GM12878 (cell line): Measurements from ENCODE around the gene JOSD2.

Source experiments
- CREB1 ChIP-seq: IDR thresholded peaks from 2 replicates; pipeline ENCODE4 v1.6.1; 2012; ENCODE audit warnings: low read depth, mild to moderate bottlenecking, inconsistent platforms
- FOXK2 ChIP-seq: fragments of 450-650 bp; IDR thresholded peaks from 2 replicates; pipeline ENCODE4 v1.6.1; 2017; ENCODE audit warnings: mild to moderate bottlenecking, moderate library complexity
- PML ChIP-seq: IDR thresholded peaks from 2 replicates; pipeline ENCODE4 v1.6.1; 2012; ENCODE audit warnings: low read length, inconsistent platforms
- POLR2A ChIP-seq: IDR thresholded peaks from 2 replicates; pipeline ENCODE4 v1.6.1; 2011; ENCODE audit warnings: low read depth, mild to moderate bottlenecking, low read length
- POLR2AphosphoS5 ChIP-seq: IDR thresholded peaks from 2 replicates; pipeline ENCODE4 v1.6.1; 2011; ENCODE audit warnings: mild to moderate bottlenecking, low read length, inconsistent platforms
- TAF1 ChIP-seq: IDR thresholded peaks from 2 replicates; pipeline ENCODE4 v1.6.1; 2011; ENCODE audit warnings: mild to moderate bottlenecking, low read depth, low read length, borderline replicate concordance
- ZNF622 ChIP-seq: fragments of 450-650 bp; IDR thresholded peaks from 2 replicates; pipeline ENCODE4 v1.6.1; 2017; ENCODE audit warnings: mild to moderate bottlenecking, inconsistent platforms
- TF ChIP-seq, protein P1 (sequence below), 3 experiments: IDR thresholded peaks in 2 of 3; conservative IDR thresholded peaks in 1 of 3; 2 replicates each; pipeline ENCODE4 v1.5.1; 2011; ENCODE audit warnings: low read depth in 3 of 3, low read length in 3 of 3, mild to moderate bottlenecking in 3 of 3, control low read depth in 2 of 3, moderate library complexity in 2 of 3, inconsistent platforms in 1 of 3, mixed read lengths in 1 of 3; ENCODE audit not compliant: control insufficient read depth in 2 of 3, insufficient read depth in 1 of 3; ENCODE audit errors: extremely low read depth in 1 of 3

DNA sequence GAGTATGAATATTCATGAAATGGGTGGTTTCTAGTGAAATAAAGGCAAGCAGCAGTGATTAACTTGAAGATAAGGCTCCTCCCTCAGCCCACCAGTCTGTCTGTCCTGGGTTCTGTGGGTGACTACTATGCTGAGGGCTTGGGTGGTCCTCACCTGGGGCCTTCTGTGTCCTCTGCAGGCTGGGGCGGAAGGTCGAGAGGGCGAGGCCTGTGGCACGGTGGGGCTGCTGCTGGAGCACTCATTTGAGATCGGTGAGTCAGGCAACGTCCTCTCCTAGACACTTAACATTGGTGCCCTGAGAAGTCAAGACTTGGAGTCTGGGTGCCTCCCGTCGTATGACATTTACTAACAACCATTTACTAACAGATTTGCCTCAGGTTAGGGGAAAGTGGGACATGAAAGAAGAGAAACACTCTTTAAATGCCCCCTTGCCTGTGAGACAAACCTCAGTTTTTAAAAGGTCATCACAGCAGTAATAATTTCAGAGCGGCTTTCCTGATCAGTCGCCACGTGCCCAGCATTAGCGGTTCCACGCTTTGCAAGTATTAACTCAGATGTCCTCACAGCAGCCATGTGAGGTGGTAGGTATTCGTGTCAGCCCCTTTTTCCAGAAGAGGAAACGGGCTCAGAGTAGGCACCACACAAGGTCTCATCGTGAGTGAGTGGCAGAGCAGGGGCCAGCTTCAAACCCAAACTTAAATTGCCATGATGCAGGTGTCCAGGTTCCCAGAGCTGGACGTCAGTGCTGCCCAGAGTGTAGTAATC lies 33.1 kb downstream of the JOSD2 start:
- no peak for TF ChIP-seq PML
- no peak for TF ChIP-seq ZNF622
- TF ChIP-seq, protein P1, sequence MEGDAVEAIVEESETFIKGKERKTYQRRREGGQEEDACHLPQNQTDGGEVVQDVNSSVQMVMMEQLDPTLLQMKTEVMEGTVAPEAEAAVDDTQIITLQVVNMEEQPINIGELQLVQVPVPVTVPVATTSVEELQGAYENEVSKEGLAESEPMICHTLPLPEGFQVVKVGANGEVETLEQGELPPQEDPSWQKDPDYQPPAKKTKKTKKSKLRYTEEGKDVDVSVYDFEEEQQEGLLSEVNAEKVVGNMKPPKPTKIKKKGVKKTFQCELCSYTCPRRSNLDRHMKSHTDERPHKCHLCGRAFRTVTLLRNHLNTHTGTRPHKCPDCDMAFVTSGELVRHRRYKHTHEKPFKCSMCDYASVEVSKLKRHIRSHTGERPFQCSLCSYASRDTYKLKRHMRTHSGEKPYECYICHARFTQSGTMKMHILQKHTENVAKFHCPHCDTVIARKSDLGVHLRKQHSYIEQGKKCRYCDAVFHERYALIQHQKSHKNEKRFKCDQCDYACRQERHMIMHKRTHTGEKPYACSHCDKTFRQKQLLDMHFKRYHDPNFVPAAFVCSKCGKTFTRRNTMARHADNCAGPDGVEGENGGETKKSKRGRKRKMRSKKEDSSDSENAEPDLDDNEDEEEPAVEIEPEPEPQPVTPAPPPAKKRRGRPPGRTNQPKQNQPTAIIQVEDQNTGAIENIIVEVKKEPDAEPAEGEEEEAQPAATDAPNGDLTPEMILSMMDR (IDR thresholded peaks at IDR 0.05 in 2 of 3, conservative IDR thresholded peaks at IDR 0.05 in 1 of 3; ENCODE audit: control insufficient read depth in 2 of 3, extremely low read depth in 1 of 3, insufficient read depth in 1 of 3, low read depth in 3 of 3, low read length in 3 of 3): no peak
- TF ChIP-seq TAF1: no peak
- 0 out of 2 replicates have a peak, but pooled peaks have one; percentile 16 for TF ChIP-seq POLR2AphosphoS5
- no peak for TF ChIP-seq CREB1
- no peak for TF ChIP-seq FOXK2
- no peak for TF ChIP-seq POLR2A
